Body of pancreas (tissue), 4 donors: ENCODE data around the gene BACH2.

Source experiments
- CTCF ChIP-seq, 7 experiments: fragments of 450-650 bp in 4 of 7; fragments of 200-600 bp in 3 of 7; sonication (generic) in 3 of 7; IDR thresholded peaks; one replicate each; pipeline ENCODE4 v1.5.1; 2016 to 2019; ENCODE audit warnings: antibody characterized with exemption in 7 of 7
- POLR2A ChIP-seq, 3 donors: fragments of 450-650 bp; IDR thresholded peaks; one replicate each; pipeline ENCODE4 v1.6.1; 2016; ENCODE audit warnings: antibody characterized with exemption in 3 of 3, mild to moderate bottlenecking in 2 of 3

DNA sequence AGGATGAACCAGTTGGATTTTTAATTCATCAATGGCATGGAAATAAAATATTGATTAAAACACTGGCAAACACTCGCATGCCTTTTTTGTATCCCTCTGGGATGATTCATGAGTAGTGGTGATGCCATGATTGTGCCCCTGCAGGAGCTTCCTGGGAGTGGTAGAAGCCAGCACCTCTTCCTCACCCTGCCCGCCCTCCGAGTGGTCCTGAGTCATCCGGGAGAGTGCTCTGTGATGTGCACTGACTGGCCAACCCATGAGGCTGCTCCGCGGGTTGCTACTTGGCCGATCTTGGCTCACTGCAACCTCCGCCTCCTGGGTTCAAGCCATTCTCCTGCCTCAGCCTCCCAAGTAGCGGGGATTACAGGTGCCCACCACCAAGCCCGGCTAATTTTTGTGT lies 375.0 kb downstream of the BACH2 start:
- TF ChIP-seq POLR2A (IDR thresholded peaks at IDR 0.05) = no peak
- TF ChIP-seq CTCF (IDR thresholded peaks at IDR 0.05) = no peak
